Ectodermal cell (in vitro differentiated cells): ENCODE results near the gene COL6A1.
"Not testable (repeated sequence)": the region's sequence is repeated elsewhere in the genome, so short reads cannot be mapped to it uniquely, and the experiment has no call there.

Experiments used
- H3K27ac ChIP-seq: 2 replicates; pipeline ENCODE4 v1.7.0; 2013; ENCODE audit warnings: mild to moderate bottlenecking, low read depth, low read length; ENCODE audit not compliant: insufficient read depth, poor library complexity, severe bottlenecking
- H3K27me3 ChIP-seq: 2 replicates; pipeline ENCODE4 v1.7.0; 2013; ENCODE audit warnings: mild to moderate bottlenecking, low read length; ENCODE audit not compliant: insufficient read depth, control insufficient read depth, poor library complexity, severe bottlenecking
- H3K36me3 ChIP-seq: one replicate; pipeline ENCODE4 v1.7.0; 2013; ENCODE audit warnings: low read length; ENCODE audit not compliant: control insufficient read depth, insufficient read depth
- H3K4me1 ChIP-seq: one replicate; pipeline ENCODE4 v1.7.0; 2013; ENCODE audit warnings: low read length; ENCODE audit not compliant: control insufficient read depth, insufficient read depth
- H3K4me3 ChIP-seq: 2 replicates; pipeline ENCODE4 v1.7.0; 2013; ENCODE audit warnings: low read depth, low read length, control low read depth; ENCODE audit not compliant: insufficient read depth
- H3K9me3 ChIP-seq: 2 replicates; pipeline ENCODE4 v1.7.0; 2013; ENCODE audit warnings: mild to moderate bottlenecking, low read length, moderate library complexity; ENCODE audit not compliant: control insufficient read depth
- WGBS, 2 experiments: methylation state at CpG; one replicate each; pipeline ENCODE4 v1.1.7; 2013; ENCODE audit warnings: missing lambda C conversion rate in 2 of 2; 5-methylcytosine and 5-hydroxymethylcytosine counted together

The COL6A1 gene

DNA sequence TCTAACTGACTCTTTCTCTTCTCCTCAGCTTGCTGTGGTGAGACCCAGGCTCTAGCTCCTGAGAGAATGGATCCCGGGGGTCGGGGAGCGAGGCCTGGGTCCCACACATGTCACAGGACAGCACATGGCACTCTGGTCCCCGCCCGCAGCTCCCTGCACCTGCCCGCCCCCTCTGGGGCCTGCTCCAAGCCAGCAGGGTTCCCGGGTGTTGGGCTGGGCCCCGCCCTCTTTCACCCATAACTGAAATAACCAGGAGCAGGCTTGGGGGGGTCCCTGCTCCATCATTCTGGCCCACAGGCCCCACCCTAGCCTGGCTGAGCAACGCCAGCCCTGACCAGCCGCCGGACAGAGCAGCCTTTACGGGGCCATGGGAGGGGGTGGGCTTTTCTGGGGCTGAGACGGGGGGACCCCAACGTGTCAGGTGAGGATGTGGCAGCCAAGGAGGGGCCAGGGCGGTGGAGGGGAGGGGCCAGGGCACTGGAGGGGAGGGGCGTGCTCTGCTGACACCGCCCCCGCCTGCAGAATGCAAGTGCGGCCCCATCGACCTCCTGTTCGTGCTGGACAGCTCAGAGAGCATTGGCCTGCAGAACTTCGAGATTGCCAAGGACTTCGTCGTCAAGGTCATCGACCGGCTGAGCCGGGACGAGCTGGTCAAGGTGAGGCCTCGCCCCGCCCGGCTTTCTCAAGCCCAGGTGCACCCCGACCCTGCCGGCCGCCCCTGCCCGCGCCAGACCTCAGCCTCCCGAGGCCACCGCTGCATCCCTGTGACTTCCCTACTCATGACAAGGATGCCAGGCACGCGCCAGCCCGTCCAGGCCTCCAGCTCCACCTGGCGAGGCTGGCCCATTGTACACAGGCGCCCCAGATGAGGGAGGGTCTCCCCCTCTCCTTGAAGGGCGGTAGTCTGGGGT is 19.4 kb downstream of the COL6A1 start:
- Histone ChIP-seq H3K36me3 (no peaks in the 10 kb centered on the region), H3K9me3 (no peaks in the 10 kb centered on the region), H3K27ac (no peak overlapping the region), H3K4me1 (no peaks in the 10 kb centered on the region), H3K27me3 (no peaks in the 10 kb centered on the region), H3K4me3 (no peak overlapping the region)
- WGBS, 2 experiments = 86 to 88% methylated on average over 44 of the region's 44 CpGs

DNA sequence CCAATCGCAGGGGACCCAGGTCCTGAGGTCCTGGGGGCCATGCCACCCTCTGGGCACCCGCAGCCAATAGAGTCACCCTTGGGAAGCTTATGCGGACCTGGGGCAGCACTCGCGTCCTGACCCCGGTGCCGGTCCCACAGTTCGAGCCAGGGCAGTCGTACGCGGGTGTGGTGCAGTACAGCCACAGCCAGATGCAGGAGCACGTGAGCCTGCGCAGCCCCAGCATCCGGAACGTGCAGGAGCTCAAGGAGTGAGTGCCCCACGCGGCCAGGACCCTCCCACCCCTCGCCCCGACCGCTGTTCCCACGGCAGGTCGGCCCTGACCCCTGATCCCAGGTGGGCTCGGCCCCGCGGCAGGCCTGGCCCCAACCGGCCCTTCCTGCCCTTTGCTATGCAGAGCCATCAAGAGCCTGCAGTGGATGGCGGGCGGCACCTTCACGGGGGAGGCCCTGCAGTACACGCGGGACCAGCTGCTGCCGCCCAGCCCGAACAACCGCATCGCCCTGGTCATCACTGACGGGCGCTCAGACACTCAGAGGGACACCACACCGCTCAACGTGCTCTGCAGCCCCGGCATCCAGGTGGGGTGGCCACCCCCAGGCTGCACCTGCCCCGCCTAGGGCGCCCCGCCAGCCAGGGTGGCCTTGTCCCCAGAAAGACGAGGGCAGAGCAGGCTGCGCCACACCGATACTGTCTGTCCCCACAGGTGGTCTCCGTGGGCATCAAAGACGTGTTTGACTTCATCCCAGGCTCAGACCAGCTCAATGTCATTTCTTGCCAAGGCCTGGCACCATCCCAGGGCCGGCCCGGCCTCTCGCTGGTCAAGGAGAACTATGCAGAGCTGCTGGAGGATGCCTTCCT is 20.5 kb downstream of the COL6A1 start:
- WGBS, 2 experiments = 94% methylated on average over 51 of the region's 51 CpGs
- Histone ChIP-seq H3K9me3 (no peaks in the 10 kb centered on the region), H3K4me3 (no peak overlapping the region), H3K4me1 (no peaks in the 10 kb centered on the region), H3K27me3 (no peaks in the 10 kb centered on the region), H3K27ac (no peak overlapping the region), H3K36me3 (no peaks in the 10 kb centered on the region)

DNA sequence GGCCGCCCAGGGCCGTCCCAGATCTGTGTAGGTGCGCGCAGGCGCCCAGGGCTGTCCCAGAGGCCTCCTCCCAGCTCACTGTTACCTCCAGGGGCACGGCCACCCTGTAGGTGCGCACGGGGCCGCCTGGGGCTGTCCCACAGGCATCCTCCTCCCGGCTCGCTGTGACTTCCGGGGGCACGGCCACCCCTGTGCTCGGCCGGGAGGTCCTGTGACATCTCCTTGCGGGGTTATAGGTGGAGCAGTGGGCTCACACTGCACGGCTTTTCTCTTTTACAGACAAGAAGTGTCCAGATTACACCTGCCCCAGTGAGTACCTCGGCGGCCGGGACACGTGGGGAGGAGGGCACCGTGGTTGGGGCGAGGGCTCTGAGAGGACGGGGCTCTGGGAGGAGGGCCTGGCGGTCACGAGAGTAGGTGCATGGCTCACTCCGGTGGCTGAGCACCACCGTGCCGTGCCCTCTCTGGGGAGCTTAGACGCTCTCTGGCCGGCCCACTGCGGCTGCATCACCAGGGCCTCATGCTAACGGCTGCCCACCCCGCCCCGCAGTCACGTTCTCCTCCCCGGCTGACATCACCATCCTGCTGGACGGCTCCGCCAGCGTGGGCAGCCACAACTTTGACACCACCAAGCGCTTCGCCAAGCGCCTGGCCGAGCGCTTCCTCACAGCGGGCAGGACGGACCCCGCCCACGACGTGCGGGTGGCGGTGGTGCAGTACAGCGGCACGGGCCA is 21.4 kb downstream of the COL6A1 start:
- Histone ChIP-seq H3K27me3 (no peaks in the 10 kb centered on the region), H3K9me3 (no peaks in the 10 kb centered on the region), H3K4me1 (no peaks in the 10 kb centered on the region), H3K36me3 (no peaks in the 10 kb centered on the region), H3K4me3 (no peak overlapping the region), H3K27ac (no peak overlapping the region)
- WGBS, 2 experiments = 93 to 94% methylated on average over 53 to 54 of the region's 54 CpGs

DNA sequence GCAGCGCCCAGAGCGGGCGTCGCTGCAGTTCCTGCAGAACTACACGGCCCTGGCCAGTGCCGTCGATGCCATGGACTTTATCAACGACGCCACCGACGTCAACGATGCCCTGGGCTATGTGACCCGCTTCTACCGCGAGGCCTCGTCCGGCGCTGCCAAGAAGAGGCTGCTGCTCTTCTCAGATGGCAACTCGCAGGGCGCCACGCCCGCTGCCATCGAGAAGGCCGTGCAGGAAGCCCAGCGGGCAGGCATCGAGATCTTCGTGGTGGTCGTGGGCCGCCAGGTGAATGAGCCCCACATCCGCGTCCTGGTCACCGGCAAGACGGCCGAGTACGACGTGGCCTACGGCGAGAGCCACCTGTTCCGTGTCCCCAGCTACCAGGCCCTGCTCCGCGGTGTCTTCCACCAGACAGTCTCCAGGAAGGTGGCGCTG is 22.0 kb downstream of the COL6A1 start:
- H3K27ac ChIP-seq = no peak overlapping the region
- H3K4me3 ChIP-seq = no peak overlapping the region
- no peaks in the 10 kb centered on the region for H3K27me3 ChIP-seq
- H3K36me3 ChIP-seq = no peaks in the 10 kb centered on the region
- no peaks in the 10 kb centered on the region for H3K4me1 ChIP-seq
- no peaks in the 10 kb centered on the region for H3K9me3 ChIP-seq
- 91 to 93% methylated on average over 42 of the region's 42 CpGs for WGBS, 2 experiments

DNA sequence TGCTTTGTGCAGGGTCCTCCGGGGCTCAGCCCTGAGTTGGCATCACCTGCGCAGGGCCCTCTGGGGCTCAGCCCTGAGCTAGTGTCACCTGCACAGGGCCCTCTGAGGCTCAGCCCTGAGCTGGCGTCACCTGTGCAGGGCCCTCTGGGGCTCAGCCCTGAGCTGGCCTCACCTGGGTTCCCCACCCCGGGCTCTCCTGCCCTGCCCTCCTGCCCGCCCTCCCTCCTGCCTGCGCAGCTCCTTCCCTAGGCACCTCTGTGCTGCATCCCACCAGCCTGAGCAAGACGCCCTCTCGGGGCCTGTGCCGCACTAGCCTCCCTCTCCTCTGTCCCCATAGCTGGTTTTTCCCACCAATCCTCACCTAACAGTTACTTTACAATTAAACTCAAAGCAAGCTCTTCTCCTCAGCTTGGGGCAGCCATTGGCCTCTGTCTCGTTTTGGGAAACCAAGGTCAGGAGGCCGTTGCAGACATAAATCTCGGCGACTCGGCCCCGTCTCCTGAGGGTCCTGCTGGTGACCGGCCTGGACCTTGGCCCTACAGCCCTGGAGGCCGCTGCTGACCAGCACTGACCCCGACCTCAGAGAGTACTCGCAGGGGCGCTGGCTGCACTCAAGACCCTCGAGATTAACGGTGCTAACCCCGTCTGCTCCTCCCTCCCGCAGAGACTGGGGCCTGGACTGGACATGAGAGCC is 22.7 kb downstream of the COL6A1 start:
- Histone ChIP-seq H3K9me3 (no peaks in the 10 kb centered on the region), H3K4me3 (no peak overlapping the region), H3K27ac (no peak overlapping the region), H3K27me3 (no peaks in the 10 kb centered on the region), H3K4me1 (no peaks in the 10 kb centered on the region), H3K36me3 (no peaks in the 10 kb centered on the region)
- WGBS, 2 experiments = 92 to 94% methylated on average over 24 of the region's 24 CpGs

DNA sequence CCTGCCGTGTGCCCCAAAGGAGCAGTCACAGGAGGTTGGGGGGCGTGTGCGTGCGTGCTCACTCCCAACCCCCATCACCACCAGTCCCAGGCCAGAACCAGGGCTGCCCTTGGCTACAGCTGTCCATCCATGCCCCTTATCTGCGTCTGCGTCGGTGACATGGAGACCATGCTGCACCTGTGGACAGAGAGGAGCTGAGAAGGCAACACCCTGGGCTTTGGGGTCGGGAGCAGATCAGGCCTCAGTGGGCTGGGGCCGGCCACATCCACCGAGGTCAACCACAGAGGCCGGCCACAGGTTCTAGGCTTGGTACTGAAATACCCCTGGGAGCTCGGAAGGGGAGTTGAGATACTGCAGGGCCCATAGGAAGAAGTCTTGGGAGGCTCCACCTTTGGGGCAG is 23.5 kb downstream of the COL6A1 start:
- Histone ChIP-seq H3K4me1 (no peaks in the 10 kb centered on the region), H3K9me3 (no peaks in the 10 kb centered on the region), H3K27me3 (no peaks in the 10 kb centered on the region), H3K36me3 (no peaks in the 10 kb centered on the region), H3K27ac (no peak overlapping the region), H3K4me3 (no peak overlapping the region)
- WGBS, 2 experiments = 94% methylated on average over 12 of the region's 12 CpGs

DNA sequence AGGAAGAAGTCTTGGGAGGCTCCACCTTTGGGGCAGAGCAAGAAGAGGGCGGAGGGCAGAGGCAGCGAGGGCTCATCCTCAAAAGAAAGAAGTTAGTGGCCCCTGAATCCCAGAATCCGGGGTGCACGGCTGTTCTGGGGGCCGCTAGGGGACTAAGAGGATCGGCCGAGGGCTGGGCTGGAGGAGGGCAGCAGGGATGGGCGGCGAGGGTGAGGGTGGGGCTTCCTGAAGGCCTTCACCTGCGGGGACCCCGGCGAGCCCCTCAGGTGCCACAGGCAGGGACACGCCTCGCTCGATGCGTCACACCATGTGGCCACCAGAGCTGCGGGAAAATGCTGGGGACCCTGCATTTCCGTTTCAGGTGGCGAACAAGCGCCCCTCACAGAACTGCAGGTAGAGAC is 23.9 kb downstream of the COL6A1 start:
- Histone ChIP-seq H3K27me3 (no peaks in the 10 kb centered on the region), H3K4me1 (no peaks in the 10 kb centered on the region), H3K9me3 (no peaks in the 10 kb centered on the region), H3K4me3 (no peak overlapping the region), H3K36me3 (no peaks in the 10 kb centered on the region), H3K27ac (no peak overlapping the region)
- WGBS, 2 experiments = 94 to 95% methylated on average over 20 of the region's 20 CpGs

DNA sequence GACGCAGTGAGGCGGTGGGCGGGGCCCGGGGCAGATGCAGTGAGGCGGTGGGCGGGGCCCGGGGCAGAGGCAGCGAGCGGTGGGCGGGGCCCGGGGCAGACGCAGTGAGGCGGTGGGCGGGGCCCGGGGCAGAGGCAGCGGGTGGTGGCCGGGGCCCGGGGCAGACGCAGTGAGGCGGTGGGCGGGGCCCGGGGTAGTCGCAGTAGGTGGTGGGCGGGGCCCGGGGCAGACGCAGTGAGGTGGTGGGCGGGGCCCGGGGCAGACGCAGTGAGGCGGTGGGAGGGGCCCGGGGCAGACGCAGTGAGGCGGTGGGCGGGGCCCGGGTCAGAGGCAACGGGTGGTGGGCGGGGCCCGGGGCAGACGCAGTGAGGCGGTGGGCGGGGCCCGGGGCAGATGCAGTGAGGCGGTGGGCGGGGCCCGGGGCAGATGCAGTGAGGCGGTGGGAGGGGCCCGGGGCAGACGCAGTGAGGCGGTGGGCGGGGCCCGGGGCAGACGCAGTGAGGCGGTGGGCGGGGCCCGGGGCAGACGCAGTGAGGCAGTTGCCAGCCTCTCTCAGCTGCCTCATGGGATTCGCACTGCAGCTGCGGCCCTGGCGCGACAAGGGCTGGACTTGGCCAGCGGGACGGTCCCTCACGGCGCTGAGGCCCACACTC is 24.4 kb downstream of the COL6A1 start:
- H3K36me3 ChIP-seq, H3K4me1 ChIP-seq, H3K27ac ChIP-seq, H3K4me3 ChIP-seq, H3K27me3 ChIP-seq, H3K9me3 ChIP-seq: not testable (repeated sequence)
- 89 to 94% methylated on average over 54 to 63 of the region's 64 CpGs for WGBS, 2 experiments
